Measurements from ENCODE around the gene TRIM50. TPM values are rescaled to one million over a fixed set of nuclear protein-coding genes. Genes with fewer than 3 reads are reported as not detected.
A peak's percentile ranks its signal among the peaks of the same experiment; 100 is the strongest.
"Not testable (repeated sequence)": the region's sequence is repeated elsewhere in the genome, so short reads cannot be mapped to it uniquely, and the experiment has no call there.

The TRIM50 gene
- total RNA-seq, 2 experiments from 2014 or later: not detected

DNA sequence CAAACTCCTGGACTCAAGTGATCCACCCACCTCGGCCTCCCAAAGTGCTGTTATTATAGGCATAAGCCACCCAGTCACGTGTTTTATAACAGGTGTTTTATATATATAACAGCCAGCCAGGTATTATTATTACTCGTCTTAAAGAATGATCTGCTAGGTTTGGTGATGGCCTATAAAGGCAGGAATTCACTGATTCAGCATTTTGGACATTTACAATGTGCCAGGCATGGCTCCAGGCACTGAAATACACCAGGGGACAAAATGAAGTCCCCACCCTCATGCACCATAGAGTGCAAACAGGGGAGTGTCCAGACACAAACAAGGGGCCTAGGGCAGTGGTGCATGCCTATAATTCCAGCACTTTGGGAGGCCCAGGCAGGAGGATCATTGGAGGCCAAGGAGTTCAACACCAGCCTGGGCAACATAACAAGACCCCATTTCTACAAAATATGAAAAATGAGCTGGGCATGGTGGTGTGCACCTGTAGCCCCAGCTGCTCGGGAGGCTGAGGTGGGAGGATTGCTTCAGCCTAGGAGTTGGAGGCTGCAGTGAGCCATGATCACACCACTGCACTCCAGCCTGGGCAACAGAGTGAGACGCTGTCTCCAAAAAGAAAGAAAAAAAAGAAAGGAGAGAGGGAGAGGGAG is 4.3 kb downstream of the TRIM50 start:
- not testable (repeated sequence) for H3K36me3 Mint-ChIP-seq (ENCODE audit: low read depth); H3K27ac Mint-ChIP-seq; DNase-seq; H3K9me3 Mint-ChIP-seq; H3K27me3 Mint-ChIP-seq (ENCODE audit: low read depth); H3K4me1 Mint-ChIP-seq (ENCODE audit: low read depth)
- CTCF ChIA-PET: interaction anchor here (0.7 to 2.6 kb wide), 8 partner anchors 9 to 139 kb away, joined by 3 to 17 read pairs (median 4); no protein-coding TSS in a partner anchor
- H3K4me3 Mint-ChIP-seq: peak overlapping the region; percentile 39
- intact Hi-C loops (cut with micrococcal nuclease): loop anchor here (1.0 kb wide), 2 partner anchors 129 to 411 kb away; no protein-coding TSS in a partner anchor

DNA sequence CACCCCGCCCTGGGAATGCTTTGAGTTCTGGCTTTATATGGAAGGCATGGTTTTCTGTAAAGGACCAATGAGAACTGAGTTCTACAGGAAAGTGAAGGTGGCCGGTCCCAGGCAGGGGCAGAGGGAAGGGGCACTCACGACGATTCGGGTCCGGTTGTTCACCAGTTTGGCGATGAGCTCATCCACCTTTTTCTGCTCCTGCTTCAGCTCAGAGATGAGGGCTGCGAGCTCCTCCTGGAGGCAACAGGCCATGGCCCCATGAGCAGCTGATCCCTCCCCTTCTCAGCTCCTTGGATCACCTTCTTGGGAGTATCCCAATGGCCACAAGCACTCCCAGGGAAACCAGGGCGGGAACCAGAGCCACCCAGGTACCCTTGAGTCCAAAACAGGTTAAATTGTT is 7.9 kb downstream of the TRIM50 start:
- H3K4me1 Mint-ChIP-seq (ENCODE audit: low read depth); H3K27ac Mint-ChIP-seq; DNase-seq; CTCF ChIA-PET; H3K27me3 Mint-ChIP-seq (ENCODE audit: low read depth); H3K9me3 Mint-ChIP-seq; intact Hi-C loops (cut with micrococcal nuclease); H3K4me3 Mint-ChIP-seq; H3K36me3 Mint-ChIP-seq (ENCODE audit: low read depth): not testable (repeated sequence)

DNA sequence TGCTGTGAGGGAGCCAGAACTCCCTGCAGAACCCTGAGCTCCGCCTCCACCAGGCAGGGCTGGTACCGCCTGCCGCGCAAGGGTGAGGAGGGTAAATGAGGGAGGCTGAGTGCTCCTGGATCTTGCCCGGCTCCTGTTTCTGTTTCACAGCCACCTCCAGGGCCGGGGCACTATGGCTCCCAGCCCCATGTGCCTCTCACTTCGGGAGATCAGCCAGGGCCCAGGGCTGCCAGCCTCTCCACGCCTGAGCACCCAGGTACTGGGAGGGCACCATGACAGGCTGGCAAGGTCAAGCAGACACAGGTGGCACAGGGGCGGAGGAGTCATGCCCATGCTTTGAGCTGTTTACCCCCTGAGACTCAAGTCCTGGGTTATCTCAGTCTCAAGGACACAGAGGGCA is 8.3 kb downstream of the TRIM50 start:
- H3K27ac Mint-ChIP-seq; H3K4me3 Mint-ChIP-seq; intact Hi-C loops (cut with micrococcal nuclease); H3K4me1 Mint-ChIP-seq (ENCODE audit: low read depth); DNase-seq; CTCF ChIA-PET; H3K27me3 Mint-ChIP-seq (ENCODE audit: low read depth); H3K9me3 Mint-ChIP-seq; H3K36me3 Mint-ChIP-seq (ENCODE audit: low read depth): not testable (repeated sequence)

DNA sequence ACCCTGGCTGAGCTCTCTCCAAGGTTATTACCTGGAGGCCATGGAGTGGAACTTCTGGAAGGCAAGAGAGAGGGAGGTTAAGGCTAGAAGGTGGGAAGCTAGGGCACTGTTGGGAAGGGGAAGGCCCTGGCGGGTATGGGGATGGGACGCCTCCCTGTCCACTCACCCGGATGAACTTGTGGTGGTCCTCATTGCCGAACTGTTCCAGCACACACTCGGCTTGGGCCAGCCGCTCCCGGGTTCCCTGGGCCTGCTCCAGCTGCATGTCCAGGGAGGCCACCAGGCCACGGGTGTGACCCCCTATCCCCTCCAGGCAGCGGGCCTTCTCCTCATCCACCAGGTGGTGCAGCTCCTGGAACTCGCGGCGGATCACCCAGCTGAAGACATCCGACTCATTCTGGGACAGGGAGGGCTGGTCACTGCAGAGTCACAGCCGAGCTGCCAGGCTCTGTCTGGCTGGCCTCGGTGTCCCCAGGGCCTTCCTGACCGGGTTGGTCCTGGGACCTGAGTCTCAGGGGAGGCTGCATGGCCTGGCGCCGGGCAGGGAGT is 9.2 kb downstream of the TRIM50 start:
- H3K4me3 Mint-ChIP-seq; intact Hi-C loops (cut with micrococcal nuclease); H3K27ac Mint-ChIP-seq; CTCF ChIA-PET; DNase-seq; H3K27me3 Mint-ChIP-seq (ENCODE audit: low read depth); H3K4me1 Mint-ChIP-seq (ENCODE audit: low read depth); H3K36me3 Mint-ChIP-seq (ENCODE audit: low read depth); H3K9me3 Mint-ChIP-seq: not testable (repeated sequence)

DNA sequence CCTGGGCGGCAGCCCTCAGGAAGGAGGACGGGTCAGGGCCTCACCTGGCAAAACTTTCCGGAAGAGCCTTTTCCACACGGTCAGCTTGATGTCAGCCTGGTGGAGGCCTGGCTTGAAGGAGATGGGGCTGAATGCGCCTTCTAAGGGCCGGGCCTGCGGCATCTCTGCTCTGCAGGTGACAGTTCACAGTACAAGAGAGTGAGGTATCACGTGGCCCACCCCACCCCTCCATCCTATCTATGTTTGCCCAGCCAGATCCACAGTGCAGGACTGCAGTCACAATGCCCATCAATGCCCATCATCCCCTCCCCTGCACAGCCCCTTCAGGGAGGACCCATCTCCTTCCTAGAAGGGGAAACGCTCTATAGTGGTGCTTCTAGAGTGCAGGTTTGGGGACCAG is 11.4 kb downstream of the TRIM50 start:
- CTCF ChIA-PET: interaction anchor here (1.1 kb wide), 1 partner anchor 14 kb away, joined by 3 read pairs; no protein-coding TSS in a partner anchor

DNA sequence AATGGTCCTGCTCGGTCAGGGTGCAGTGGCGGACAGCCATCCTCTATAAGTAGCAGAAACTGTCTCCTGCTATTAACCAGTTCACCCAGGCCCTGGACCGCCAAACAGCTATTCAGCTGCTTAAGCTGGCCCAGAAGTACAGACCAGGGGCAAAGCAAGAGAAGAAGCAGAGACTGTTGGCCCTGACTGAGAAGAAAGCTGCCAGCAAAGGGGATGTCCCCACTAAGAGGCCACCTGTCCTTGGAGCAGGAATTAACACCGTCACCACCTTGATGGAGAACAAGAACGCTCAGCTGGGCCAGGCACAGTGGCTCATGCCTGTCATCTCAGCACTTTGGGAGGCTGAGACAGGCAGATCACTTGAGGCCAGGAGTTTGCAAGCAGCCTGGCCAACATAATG is 13.6 kb downstream of the TRIM50 start:
- CTCF ChIA-PET: interaction anchor here (2.6 kb wide), 1 partner anchor 10 kb away, joined by 15 read pairs; no protein-coding TSS in a partner anchor
- H3K9me3 Mint-ChIP-seq: no peaks in the 10 kb centered on the region
- no peak overlapping the region for H3K27ac Mint-ChIP-seq
- no peak overlapping the region for H3K4me3 Mint-ChIP-seq
- intact Hi-C loops (cut with micrococcal nuclease): no loop called here
- H3K4me1 Mint-ChIP-seq (ENCODE audit: low read depth): peaks cover 4% of the 10 kb centered on the region
- no peak for DNase-seq
- H3K27me3 Mint-ChIP-seq (ENCODE audit: low read depth): no peaks in the 10 kb centered on the region
- H3K36me3 Mint-ChIP-seq (ENCODE audit: low read depth): no peaks in the 10 kb centered on the region

More for the DNA sequence above, 11.4 kb downstream of the TRIM50 start:
- intact Hi-C loops (cut with micrococcal nuclease): no loop called here
- H3K4me1 Mint-ChIP-seq (ENCODE audit: low read depth): no peaks in the 10 kb centered on the region
- no peaks in the 10 kb centered on the region for H3K27me3 Mint-ChIP-seq (ENCODE audit: low read depth)
- H3K27ac Mint-ChIP-seq: no peak overlapping the region
- DNase-seq: no peak
- H3K4me3 Mint-ChIP-seq: no peak overlapping the region
- no peaks in the 10 kb centered on the region for H3K36me3 Mint-ChIP-seq (ENCODE audit: low read depth)
- no peaks in the 10 kb centered on the region for H3K9me3 Mint-ChIP-seq

DNA sequence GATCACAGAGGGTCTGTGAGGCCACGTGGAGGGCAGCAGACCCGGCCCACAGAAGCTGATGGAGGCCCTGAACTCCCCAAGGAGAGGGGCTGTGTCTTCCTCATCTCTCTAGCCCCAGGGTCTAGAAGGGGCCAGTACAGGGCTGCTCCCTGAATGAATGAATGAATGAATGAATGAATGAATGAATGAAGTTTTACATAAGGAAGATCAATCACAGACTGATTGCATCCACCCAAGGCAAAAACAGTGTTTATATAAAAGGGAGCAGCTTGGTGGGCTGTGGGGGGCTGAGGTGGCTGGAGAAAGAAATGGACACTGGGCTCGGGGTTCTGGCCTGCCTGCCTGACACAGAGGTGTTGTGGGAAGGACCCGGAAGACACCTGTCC is 14.4 kb downstream of the TRIM50 start:
- Mint-ChIP-seq H3K27me3 (ENCODE audit: low read depth) (no peaks in the 10 kb centered on the region), H3K9me3 (no peaks in the 10 kb centered on the region), H3K4me1 (ENCODE audit: low read depth) (peaks cover 7% of the 10 kb centered on the region), H3K4me3 (no peak overlapping the region), H3K36me3 (ENCODE audit: low read depth) (peaks cover 1% of the 10 kb centered on the region), H3K27ac (no peak overlapping the region)
- CTCF ChIA-PET: interaction anchor here (2.6 kb wide), 1 partner anchor 11 kb away, joined by 15 read pairs; no protein-coding TSS in a partner anchor
- intact Hi-C loops (cut with micrococcal nuclease): no loop called here
- DNase-seq: no peak

DNA sequence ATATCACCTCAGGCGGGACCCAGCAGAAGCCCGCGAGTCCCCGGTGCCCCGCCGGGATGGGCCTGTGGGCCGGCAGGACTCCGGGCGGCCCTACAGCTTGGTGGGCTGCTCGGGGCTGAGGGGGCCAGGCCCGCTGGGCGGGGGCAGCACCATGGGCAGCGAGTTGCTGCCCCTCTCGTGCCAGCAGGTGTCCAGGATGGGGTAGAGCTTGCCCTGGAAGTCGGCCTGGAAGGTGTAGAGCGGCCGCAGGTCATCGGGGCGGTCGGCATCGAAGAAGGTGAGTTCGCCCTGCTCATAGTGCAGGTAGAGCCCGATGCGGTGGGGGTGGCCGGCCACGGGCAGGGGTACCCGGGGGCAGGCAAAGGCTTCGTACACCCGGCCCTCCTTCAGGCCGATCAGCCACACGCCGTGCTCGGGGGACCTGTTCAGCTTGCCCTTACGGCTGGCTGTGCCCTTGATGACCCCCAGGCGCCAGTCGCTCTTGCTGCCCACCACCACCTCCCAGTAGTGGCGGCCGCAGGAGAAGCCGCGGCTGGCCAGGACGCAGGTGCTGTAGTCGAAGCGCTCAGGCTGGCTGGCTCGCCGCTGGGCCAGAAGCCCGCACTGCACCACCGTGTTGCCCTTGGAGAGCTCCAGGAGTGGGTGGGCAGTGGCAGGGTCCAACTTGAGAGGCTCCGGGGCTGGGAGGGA is 14.9 kb downstream of the TRIM50 start:
- no peak for DNase-seq
- intact Hi-C loops (cut with micrococcal nuclease): no loop called here
- Mint-ChIP-seq H3K27me3 (ENCODE audit: low read depth) (no peaks in the 10 kb centered on the region), H3K4me3 (no peak overlapping the region), H3K4me1 (ENCODE audit: low read depth) (peaks cover 9% of the 10 kb centered on the region), H3K27ac (no peak overlapping the region), H3K9me3 (no peaks in the 10 kb centered on the region), H3K36me3 (ENCODE audit: low read depth) (peaks cover 5% of the 10 kb centered on the region)
- CTCF ChIA-PET: interaction anchor here (1.3 to 2.6 kb wide), 2 partner anchors 11 kb away, joined by 4 to 15 read pairs; no protein-coding TSS in a partner anchor

DNA sequence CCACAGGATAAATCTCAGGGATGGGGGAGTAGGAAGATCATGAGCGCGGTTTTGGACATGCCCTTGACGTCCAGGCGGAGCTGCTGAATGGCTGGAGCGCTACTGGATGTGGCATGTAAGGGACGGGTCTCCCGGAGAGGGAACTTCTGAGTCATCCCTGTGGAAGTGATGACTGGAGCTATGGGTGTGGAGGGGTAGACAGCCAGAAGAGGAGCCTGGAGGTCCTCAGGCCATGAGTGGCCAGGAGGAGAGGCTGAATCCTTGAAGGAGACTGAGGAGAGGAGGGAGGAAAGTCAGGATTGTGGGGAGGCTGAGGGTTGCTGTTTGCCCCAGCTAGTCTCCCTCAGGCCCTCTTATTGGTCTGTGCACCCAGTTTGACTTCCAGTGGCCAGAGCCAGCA is 16.5 kb downstream of the TRIM50 start:
- CTCF ChIA-PET; DNase-seq; H3K9me3 Mint-ChIP-seq; H3K4me3 Mint-ChIP-seq; H3K27me3 Mint-ChIP-seq (ENCODE audit: low read depth); H3K27ac Mint-ChIP-seq; intact Hi-C loops (cut with micrococcal nuclease): not testable (repeated sequence)
- Mint-ChIP-seq H3K36me3 (ENCODE audit: low read depth) (peaks cover 14% of the 10 kb centered on the region), H3K4me1 (ENCODE audit: low read depth) (peaks cover 23% of the 10 kb centered on the region)

DNA sequence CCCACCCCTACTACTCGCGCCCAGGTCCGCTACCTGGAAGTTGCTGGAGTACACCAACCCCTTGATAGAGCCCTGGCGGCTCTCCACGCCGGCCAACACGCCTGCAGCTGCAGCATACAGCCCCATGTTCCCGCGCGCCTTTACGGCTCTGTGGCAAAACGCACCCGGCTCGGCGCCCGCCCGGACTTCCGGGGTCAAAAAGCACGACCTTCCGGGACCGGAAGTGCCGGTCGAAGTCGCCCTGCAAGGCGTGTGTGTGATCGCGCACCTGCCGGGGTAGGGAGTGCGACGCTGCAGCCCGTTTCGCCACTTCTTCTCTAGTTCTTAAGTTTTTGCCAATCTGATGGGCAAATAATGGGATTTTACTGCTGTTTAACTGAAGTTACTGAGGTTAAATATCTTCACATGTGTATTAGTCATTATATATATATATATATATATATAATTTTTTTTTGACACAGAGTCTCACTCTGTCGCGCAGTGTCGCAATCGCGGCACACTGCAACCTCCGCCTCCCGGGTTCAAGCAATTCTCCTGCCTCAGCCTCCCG is 19.1 kb downstream of the TRIM50 start, which contains the start of gene NSUN5:
Gene NSUN5, minus strand, starts transcription at position 162 of the 550 bp plus-strand sequence. Its CDS starts 36 bp downstream, at position 126.
- Mint-ChIP-seq H3K36me3 (ENCODE audit: low read depth) (peaks cover 24% of the 10 kb centered on the region), H3K4me1 (ENCODE audit: low read depth) (peaks cover 28% of the 10 kb centered on the region), H3K27me3 (ENCODE audit: low read depth) (no peaks in the 10 kb centered on the region), H3K27ac (peak within 1 kb of the TSS; percentile 93), H3K9me3 (no peaks in the 10 kb centered on the region), H3K4me3 (peak within 1 kb of the TSS; percentile 99)
- peak; percentile 95 for DNase-seq
- CTCF ChIA-PET: interaction anchor here (0.6 to 1.4 kb wide), 2 partner anchors 143 to 256 kb away, joined by 3 to 4 read pairs; no protein-coding TSS in a partner anchor
- intact Hi-C loops (cut with micrococcal nuclease): loop anchor here (1.0 kb wide), 1 partner anchor 214 kb away; the partner anchor contains the start of gene BAZ1B

DNA sequence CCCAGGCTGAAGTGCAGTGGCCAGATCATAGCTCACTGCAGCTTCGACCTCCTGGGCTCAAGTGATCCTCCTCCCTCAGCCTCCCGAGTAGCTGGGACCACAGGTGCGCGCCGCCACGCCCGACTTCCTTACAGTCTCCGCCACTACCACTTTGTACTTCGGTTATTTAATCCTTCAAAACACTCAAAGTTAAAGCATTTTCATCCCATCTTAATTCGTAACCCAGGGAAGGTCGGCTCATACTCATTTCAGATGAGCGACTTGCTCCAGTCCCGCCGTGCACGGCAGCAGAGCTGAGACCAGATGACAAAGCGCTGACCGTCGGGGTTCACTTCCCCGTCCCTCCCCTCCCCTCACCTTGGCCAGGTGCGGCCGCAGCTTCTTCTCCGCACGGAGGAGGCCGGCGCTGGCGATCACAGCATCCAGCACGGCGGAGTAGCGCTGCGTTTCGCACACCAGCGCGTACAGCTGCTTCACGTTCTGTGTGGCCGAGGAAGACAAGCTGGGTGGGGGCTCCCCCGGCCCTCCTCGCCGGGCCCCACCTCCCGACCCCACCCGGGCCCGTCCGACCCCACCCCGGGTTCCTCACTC is 19.7 kb downstream of the TRIM50 start:
- peak; percentile 17 for DNase-seq
- Mint-ChIP-seq H3K4me3 (peak overlapping the region; percentile 99), H3K36me3 (ENCODE audit: low read depth) (peaks cover 24% of the 10 kb centered on the region), H3K27me3 (ENCODE audit: low read depth) (no peaks in the 10 kb centered on the region), H3K27ac (peak overlapping the region; percentile 93), H3K4me1 (ENCODE audit: low read depth) (peaks cover 28% of the 10 kb centered on the region), H3K9me3 (no peaks in the 10 kb centered on the region)
- CTCF ChIA-PET: interaction anchor here (0.6 to 1.4 kb wide), 2 partner anchors 143 to 257 kb away, joined by 3 to 4 read pairs; no protein-coding TSS in a partner anchor
- intact Hi-C loops (cut with micrococcal nuclease): loop anchor here (1.0 kb wide), 1 partner anchor 214 kb away; the partner anchor contains the start of gene BAZ1B

DNA sequence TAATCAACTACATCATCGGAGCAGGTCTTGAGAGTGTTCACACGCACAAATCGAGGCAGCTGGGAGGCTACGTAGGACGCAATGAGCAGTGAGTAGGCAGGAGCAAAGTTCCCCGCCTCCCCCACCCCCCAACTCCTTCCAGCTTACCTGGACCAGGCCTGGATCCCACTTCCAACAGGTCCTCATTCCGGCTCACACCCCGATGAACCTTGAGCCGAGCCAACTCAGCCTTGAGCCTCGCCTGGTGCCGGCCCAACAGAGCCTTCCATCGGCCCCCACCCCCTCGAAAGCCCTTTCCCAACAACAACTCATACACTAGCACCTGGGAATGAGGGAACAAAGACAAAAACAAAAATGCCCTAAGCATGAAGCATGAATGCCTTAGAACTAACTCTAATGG is 20.4 kb downstream of the TRIM50 start:
- CTCF ChIA-PET: interaction anchor here (0.8 to 1.4 kb wide), 2 partner anchors 142 to 144 kb away, joined by 4 to 5 read pairs; no protein-coding TSS in a partner anchor

More for the DNA sequence above, 20.4 kb downstream of the TRIM50 start:
- Mint-ChIP-seq H3K4me1 (ENCODE audit: low read depth) (peaks cover 28% of the 10 kb centered on the region), H3K27ac (peak overlapping the region; percentile 66), H3K27me3 (ENCODE audit: low read depth) (no peaks in the 10 kb centered on the region), H3K36me3 (ENCODE audit: low read depth) (peaks cover 24% of the 10 kb centered on the region), H3K9me3 (no peaks in the 10 kb centered on the region), H3K4me3 (peak overlapping the region; percentile 99)
- intact Hi-C loops (cut with micrococcal nuclease): no loop called here
- no peak for DNase-seq
